B cell (primary cell): ENCODE results near the gene PROM2. TPM values are rescaled to one million over a fixed set of nuclear protein-coding genes. Genes with fewer than 3 reads are reported as not detected.

Experiments
- ATAC-seq: fragments of 200-7000 bp; cut with Tn5 transposase; one replicate; pipeline ENCODE4 v1.10.0; 2021; ENCODE audit warnings: low read depth, mild to moderate bottlenecking, moderate number of reproducible peaks, moderate library complexity
- CTCF ChIA-PET: fragments of 350-600 bp; sonication (Branson Sonifier 250); formaldehyde crosslinking; loops from one replicate; lab custom pipeline; 2021; ENCODE audit warnings: antibody characterized with exemption, inconsistent platforms; lab: Charles Lee
- POLR2A ChIA-PET: fragments of 350-600 bp; sonication (Branson Sonifier 250); formaldehyde crosslinking; loops from one replicate; lab custom pipeline; 2021; ENCODE audit warnings: antibody characterized with exemption; lab: Charles Lee
- DNase-seq: peaks from one replicate; pipeline ENCODE4 v3.0.0; 2013
- H2AFZ ChIP-seq: 2 replicates; pipeline ENCODE4 v1.6.1; 2012; ENCODE audit warnings: mild to moderate bottlenecking, low read depth, low read length; ENCODE audit not compliant: insufficient read depth, poor library complexity, severe bottlenecking
- H3K27ac ChIP-seq, 2 donors: 1 replicate in 1 of 2; 2 replicates in 1 of 2; pipeline ENCODE4 v1.5.1; 2012 to 2013; ENCODE audit warnings: low read length in 2 of 2, mild to moderate bottlenecking in 2 of 2, moderate library complexity in 1 of 2
- H3K27me3 ChIP-seq, 4 experiments: fragments of 200-600 bp in 1 of 4; sonication (generic) in 1 of 4; replicated peaks in 1 of 4; 1 replicate in 2 of 4; 2 replicates in 2 of 4; pipeline versions ENCODE4 v1.6.1 to v1.7.0; 2013 to 2016; ENCODE audit warnings: low read length in 3 of 4, mild to moderate bottlenecking in 2 of 4, mixed read lengths in 1 of 4, moderate library complexity in 1 of 4; ENCODE audit not compliant: insufficient read depth in 4 of 4, control insufficient read depth in 3 of 4; ENCODE audit errors: control extremely low read depth in 1 of 4
- H3K36me3 ChIP-seq, 2 experiments: replicated peaks in 1 of 2; 1 replicate in 1 of 2; 2 replicates in 1 of 2; pipeline versions ENCODE4 v1.6.1 to v1.7.1; 2013; ENCODE audit warnings: low read length in 1 of 2; ENCODE audit not compliant: insufficient read depth in 2 of 2, control insufficient read depth in 1 of 2; ENCODE audit errors: control extremely low read depth in 1 of 2, extremely low read depth in 1 of 2
- H3K4me1 ChIP-seq, 2 donors: fragments of 200-600 bp in 1 of 2; sonication (generic) in 1 of 2; 1 replicate in 1 of 2; 2 replicates in 1 of 2; pipeline versions ENCODE4 v1.5.1 to v1.6.1; 2013 to 2017; ENCODE audit warnings: low read length in 2 of 2; ENCODE audit not compliant: control insufficient read depth in 2 of 2, insufficient read depth in 2 of 2
- H3K4me2 ChIP-seq: replicated peaks from 2 replicates; pipeline ENCODE3; 2012; ENCODE audit warnings: mild to moderate bottlenecking, low read depth, low read length; ENCODE audit not compliant: poor library complexity, severe bottlenecking
- H3K4me3 ChIP-seq, 5 experiments: fragments of 200-600 bp in 1 of 5; sonication (generic) in 1 of 5; 1 replicate in 3 of 5; 2 replicates in 2 of 5; pipeline versions ENCODE4 v1.5.1 to v1.7.0; 2011 to 2016; ENCODE audit warnings: low read length in 4 of 5, mild to moderate bottlenecking in 4 of 5, low read depth in 2 of 5, control low read depth in 1 of 5, moderate library complexity in 1 of 5; ENCODE audit not compliant: insufficient read depth in 1 of 5; ENCODE audit errors: control extremely low read depth in 1 of 5, extremely low read depth in 1 of 5
- H3K79me2 ChIP-seq: fragments of 200-600 bp; sonication (generic); one replicate; pipeline ENCODE4 v1.6.0; 2016; ENCODE audit warnings: low read length; ENCODE audit not compliant: control insufficient read depth, insufficient read depth
- H3K9ac ChIP-seq: fragments of 200-600 bp; sonication (generic); 2 replicates; pipeline ENCODE4 v1.6.1; 2017; ENCODE audit warnings: mild to moderate bottlenecking, low read length, moderate library complexity
- H3K9me3 ChIP-seq, 3 donors: one replicate each; pipeline versions ENCODE4 v1.6.1 to v1.7.1; 2013; ENCODE audit warnings: low read length in 2 of 3; ENCODE audit not compliant: control insufficient read depth in 2 of 3, insufficient read depth in 1 of 3; ENCODE audit errors: control extremely low read depth in 1 of 3
- H4K20me1 ChIP-seq: 2 replicates; pipeline ENCODE4 v1.6.0; 2012; ENCODE audit warnings: mild to moderate bottlenecking, low read length; ENCODE audit not compliant: insufficient read depth, control insufficient read depth, poor library complexity, severe bottlenecking
- H3K27ac Mint-ChIP-seq: one replicate; pipeline ENCODE4 v1.8.0; 2021; ENCODE audit warnings: mixed read lengths
- H3K27me3 Mint-ChIP-seq: one replicate; pipeline ENCODE4 v1.8.0; 2021; ENCODE audit warnings: mixed read lengths
- H3K4me1 Mint-ChIP-seq: one replicate; pipeline ENCODE4 v1.8.0; 2021; ENCODE audit warnings: mixed read lengths
- H3K4me3 Mint-ChIP-seq: one replicate; pipeline ENCODE4 v1.8.0; 2021; ENCODE audit warnings: mixed read lengths
- H3K9me3 Mint-ChIP-seq: one replicate; pipeline ENCODE4 v1.8.0; 2022; ENCODE audit warnings: mixed read lengths; ENCODE audit not compliant: insufficient read depth
- EZH2 ChIP-seq: IDR thresholded peaks from 2 replicates; pipeline ENCODE4 v1.6.1; 2012; ENCODE audit warnings: borderline replicate concordance, low read depth, mild to moderate bottlenecking, moderate library complexity, low read length; ENCODE audit not compliant: insufficient read depth, poor library complexity, severe bottlenecking
- WGBS: methylation state at CpG from one replicate; pipeline ENCODE4 v1.1.5; 2013; ENCODE audit warnings: missing lambda C conversion rate; ENCODE audit not compliant: insufficient coverage; 5-methylcytosine and 5-hydroxymethylcytosine counted together
- intact Hi-C: fragments of 100-400 bp; cut with micrococcal nuclease; formaldehyde crosslinking; loops from one replicate; pipeline ENCODE4 v1.10.0; 2022
- polyA plus RNA-seq: library from polyadenylated mRNA; depleted of rRNA; stranded (reverse); fragments of >200 nt; gene quantifications from 2 replicates; pipeline ENCODE4 v1.2.3, GENCODE V29; 2012
- total RNA-seq, 2 donors: library from RNA; stranded (reverse); fragments of 120-200 nt in 1 of 2; gene quantifications; 1 replicate in 1 of 2; 2 replicates in 1 of 2; pipeline versions ENCODE4 v1.2.3 to v1.2.4, GENCODE V29; 2013 to 2022
- TF ChIP-seq, protein P1 (sequence below): fragments of 200-600 bp; IDR thresholded peaks from one replicate; pipeline ENCODE4 v1.8.0; 2022; ENCODE audit warnings: antibody characterized with exemption, mild to moderate bottlenecking

PROM2 gene
- total and polyA plus RNA-seq, 2 donors (not counting 1 experiment from before 2014, with no cell fraction given) = 0.67 to 1.3 TPM

DNA sequence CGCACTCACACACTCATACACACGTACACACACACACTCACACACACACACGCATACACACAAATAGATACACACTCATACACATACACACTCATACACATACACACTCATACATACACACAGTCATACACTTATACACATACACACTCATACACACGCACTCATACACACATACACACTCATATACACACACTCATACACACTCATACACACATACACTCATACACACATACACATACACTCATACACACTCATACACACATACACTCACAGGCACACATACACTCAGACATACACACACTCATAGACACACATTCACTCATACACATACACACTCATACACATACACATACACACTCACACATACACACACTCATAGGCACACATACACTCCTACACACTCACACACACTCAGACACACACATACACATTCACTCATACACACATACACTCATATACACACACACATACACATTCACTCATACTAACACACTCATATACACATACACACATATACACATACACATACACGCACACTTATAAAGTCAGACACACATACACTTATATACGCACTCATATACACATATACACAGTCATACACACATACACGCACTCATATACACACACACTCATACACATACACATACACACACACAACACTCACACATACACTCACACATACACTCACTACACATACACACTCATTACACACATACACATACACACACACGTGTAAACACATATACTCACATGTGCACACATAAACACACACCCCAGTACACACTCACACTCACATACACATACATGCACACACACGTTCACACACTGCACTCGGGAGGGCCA, 51.6 kb downstream of the PROM2 start:
- ChIA-PET POLR2A (no interaction called here), CTCF (no interaction called here)
- ATAC-seq = no peak
- no peak overlapping the region for H3K27ac Mint-ChIP-seq
- no peak overlapping the region for H3K4me3 Mint-ChIP-seq
- WGBS = 97% methylated on average over 10 of the region's 10 CpGs
- peaks cover 3% of the 10 kb centered on the region for H3K9me3 Mint-ChIP-seq
- H3K36me3 ChIP-seq = no peaks in the 10 kb centered on the region
- intact Hi-C loops = no loop called here
- no peaks in the 10 kb centered on the region for H3K4me1 ChIP-seq
- no peak overlapping the region for H3K27ac ChIP-seq
- no peak overlapping the region for H3K9ac ChIP-seq
- H3K79me2 ChIP-seq = no peaks in the 10 kb centered on the region
- H3K4me2 ChIP-seq = no peak overlapping the region
- TF ChIP-seq, protein P1, sequence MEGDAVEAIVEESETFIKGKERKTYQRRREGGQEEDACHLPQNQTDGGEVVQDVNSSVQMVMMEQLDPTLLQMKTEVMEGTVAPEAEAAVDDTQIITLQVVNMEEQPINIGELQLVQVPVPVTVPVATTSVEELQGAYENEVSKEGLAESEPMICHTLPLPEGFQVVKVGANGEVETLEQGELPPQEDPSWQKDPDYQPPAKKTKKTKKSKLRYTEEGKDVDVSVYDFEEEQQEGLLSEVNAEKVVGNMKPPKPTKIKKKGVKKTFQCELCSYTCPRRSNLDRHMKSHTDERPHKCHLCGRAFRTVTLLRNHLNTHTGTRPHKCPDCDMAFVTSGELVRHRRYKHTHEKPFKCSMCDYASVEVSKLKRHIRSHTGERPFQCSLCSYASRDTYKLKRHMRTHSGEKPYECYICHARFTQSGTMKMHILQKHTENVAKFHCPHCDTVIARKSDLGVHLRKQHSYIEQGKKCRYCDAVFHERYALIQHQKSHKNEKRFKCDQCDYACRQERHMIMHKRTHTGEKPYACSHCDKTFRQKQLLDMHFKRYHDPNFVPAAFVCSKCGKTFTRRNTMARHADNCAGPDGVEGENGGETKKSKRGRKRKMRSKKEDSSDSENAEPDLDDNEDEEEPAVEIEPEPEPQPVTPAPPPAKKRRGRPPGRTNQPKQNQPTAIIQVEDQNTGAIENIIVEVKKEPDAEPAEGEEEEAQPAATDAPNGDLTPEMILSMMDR = no peak
- TF ChIP-seq EZH2 = no peak
- no peaks in the 10 kb centered on the region for H3K27me3 ChIP-seq
- no peaks in the 10 kb centered on the region for H3K27me3 Mint-ChIP-seq
- no peaks in the 10 kb centered on the region for H3K4me1 Mint-ChIP-seq
- H3K9me3 ChIP-seq = peaks cover 0 to 10% (median 0%) of the 10 kb centered on the region in 3 donors
- H4K20me1 ChIP-seq = no peaks in the 10 kb centered on the region
- no peak for DNase-seq
- no peak overlapping the region for H2AFZ ChIP-seq
- no peak overlapping the region for H3K4me3 ChIP-seq

DNA sequence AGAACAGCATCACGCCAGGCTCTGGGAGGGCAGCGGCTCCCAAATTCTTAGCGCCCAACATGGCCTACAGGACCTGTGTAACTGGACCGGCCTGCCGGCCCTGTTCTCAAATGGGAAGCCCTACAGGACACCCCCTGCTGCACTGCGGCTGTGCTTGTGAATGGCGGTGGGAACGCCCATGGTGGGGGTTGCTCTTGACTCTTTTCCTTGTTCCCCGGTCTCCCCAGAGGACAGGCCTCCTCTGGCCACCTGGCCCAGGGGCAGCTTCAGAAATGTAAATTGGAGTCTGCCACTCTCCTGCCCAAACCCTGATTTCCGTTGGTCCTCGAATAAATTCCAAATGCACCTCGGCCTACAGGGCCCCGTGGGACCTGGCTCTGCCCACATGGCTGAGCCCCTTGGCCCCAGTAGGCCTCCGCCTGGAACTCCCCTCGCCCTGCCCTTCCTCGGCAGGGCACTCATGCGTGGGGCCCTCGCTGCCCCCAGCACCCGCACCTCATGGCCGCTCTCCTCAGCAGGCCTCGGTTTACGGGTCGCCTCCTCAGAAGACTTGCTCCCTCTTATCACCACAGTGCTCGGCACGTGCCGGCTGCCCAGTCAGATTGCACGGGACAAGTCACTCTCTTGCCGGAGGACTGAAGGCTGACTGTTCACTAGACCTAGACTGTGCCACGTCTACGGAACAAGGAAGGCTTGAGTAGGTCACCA, 52.3 kb downstream of the PROM2 start:
- H3K27ac Mint-ChIP-seq = no peak overlapping the region
- ATAC-seq (no peak), DNase-seq (no peak)
- H3K27me3 Mint-ChIP-seq = no peaks in the 10 kb centered on the region
- Histone ChIP-seq H3K4me2 (no peak overlapping the region), H3K9ac (no peak overlapping the region), H3K36me3 (no peaks in the 10 kb centered on the region), H2AFZ (no peak overlapping the region), H3K9me3 (peaks cover 0 to 10% (median 0%) of the 10 kb centered on the region in 3 donors), H3K27ac (no peak overlapping the region), H3K4me3 (no peak overlapping the region), H3K27me3 (no peaks in the 10 kb centered on the region), H4K20me1 (no peaks in the 10 kb centered on the region), H3K79me2 (no peaks in the 10 kb centered on the region), H3K4me1 (no peaks in the 10 kb centered on the region)
- H3K9me3 Mint-ChIP-seq = peaks cover 3% of the 10 kb centered on the region
- H3K4me3 Mint-ChIP-seq = no peak overlapping the region
- intact Hi-C loops = no loop called here
- POLR2A ChIA-PET = no interaction called here
- TF ChIP-seq, protein P1 = no peak
- no peak for TF ChIP-seq EZH2
- 93% methylated on average over 30 of the region's 30 CpGs for WGBS
- CTCF ChIA-PET = no interaction called here
- H3K4me1 Mint-ChIP-seq = no peaks in the 10 kb centered on the region
